Right ventricle myocardium inferior (tissue), 1 donor: Measurements from ENCODE around the gene ATP9B. TPM values are rescaled to one million over a fixed set of nuclear protein-coding genes. Genes with fewer than 3 reads are reported as not detected.

Experiments used
- ATAC-seq: fragments of 200-7000 bp; cut with Tn5 transposase; one replicate; pipeline ENCODE4 v1.9.1; 2020; ENCODE audit warnings: mild to moderate bottlenecking, moderate library complexity
- DNase-seq: peaks from one replicate; pipeline ENCODE4 v3.0.0; 2021; ENCODE audit errors: missing footprints
- intact Hi-C: fragments of 100-400 bp; cut with DNase I; formaldehyde crosslinking; loops from one replicate; pipeline ENCODE4 v1.11.0; 2022
- total RNA-seq: library from RNA; stranded (reverse); fragmentation: NEBNext Ultra II Directional; extraction: Animal tissue kit (Norgen Biotek cat#: 25700); gene quantifications from one replicate; pipeline ENCODE4 v1.2.1, GENCODE V29; 2021
- donor health status: DM: no; HTN: yes; CAD: no; lungs with severe emphysema.

ATP9B gene
- total RNA-seq, 1 donor from 2014 or later: 11.7 TPM

DNA sequence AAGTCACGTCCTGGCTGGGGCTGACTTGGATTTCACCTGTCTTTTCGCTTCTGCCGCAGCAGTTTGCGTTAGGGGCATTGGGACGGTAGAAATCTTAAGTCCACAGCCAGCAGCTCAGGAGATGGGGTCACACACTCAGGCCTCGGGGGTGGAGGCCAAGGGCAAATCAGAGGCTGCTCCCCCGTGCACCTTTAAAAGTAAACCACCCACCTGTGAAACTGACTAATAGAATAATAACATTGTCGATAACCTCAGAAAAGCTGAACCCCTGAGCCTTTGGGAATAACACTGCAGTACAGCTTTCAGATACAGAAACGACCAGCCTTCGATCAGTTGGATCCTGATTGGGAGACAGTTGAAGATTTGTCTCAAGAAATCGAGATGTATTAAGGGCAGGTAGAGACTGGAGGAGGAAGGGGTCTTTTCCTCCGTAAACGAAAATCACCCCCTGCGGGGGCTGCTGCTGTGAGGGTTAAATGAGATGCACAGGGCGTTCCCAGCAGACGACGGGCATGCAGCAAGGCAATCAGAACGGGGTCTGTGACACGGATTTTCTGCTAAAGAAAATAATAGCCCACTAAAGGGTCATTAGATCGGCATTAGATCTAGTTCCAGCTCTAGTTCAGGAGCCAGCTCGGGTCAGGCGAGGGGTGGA, 310.2 kb downstream of the ATP9B start:
- ATAC-seq (no peak), DNase-seq (peak; percentile 5)
- intact Hi-C loops: loop anchor here (1.0 kb wide), 1 partner anchor 149 kb away; no protein-coding TSS in a partner anchor

GRCh38 chr18:79379931-79380815, 311.0 kb downstream of the ATP9B start:
- ATAC-seq: no peak
- intact Hi-C loops: loop anchor here (1.0 kb wide), 1 partner anchor 148 kb away; no protein-coding TSS in a partner anchor
- peak; percentile 67 for DNase-seq

DNA sequence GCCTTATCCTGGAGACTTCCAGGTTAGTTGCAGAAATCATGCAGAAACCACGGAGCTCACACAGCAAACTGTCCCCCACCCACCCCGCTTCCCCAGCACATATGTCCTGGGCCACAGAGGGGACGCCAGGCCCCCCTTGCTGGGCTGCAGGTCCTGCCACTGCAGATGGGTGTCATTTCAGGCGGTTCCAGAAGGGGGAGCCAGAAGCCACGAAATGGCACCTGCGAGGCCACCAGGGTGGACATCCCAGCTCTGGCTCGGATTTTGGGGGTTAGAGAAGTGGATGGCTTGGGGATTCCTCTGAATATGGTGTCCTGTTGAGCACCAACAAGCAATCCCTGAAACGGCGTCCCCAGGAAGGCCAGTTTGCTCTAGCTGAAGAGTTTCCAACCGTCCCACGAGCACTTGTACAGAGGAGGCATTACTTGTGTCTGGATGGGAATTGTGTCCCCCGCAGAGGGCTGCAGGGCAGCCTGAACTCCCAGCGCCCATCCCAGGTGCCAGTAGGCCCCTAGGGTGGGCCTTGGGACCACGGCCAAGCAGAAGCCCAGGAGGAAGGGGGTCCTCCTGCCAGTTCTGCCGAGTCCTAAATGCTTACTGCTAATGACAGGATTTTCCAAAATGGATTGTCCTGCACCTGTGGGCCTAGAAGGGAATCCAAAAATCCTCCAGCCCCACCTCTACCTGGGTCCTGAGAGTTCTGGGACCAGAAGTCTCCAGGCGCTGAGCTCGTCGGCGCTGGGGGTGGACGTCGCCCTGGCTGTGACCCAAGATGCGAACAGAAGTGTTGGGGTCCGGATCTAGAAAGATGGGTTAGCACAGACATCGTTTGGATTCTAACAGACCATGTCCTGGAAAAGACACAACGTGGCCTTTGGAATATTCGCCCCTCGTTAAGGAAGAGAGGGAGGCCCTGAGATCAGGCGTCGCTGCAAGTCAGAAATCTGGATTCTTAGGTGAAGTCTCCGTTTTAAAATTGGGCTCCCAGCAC, 311.9 kb downstream of the ATP9B start:
- intact Hi-C loops: loop anchor here (1.0 kb wide), 1 partner anchor 263 kb away; no protein-coding TSS in a partner anchor

DNA sequence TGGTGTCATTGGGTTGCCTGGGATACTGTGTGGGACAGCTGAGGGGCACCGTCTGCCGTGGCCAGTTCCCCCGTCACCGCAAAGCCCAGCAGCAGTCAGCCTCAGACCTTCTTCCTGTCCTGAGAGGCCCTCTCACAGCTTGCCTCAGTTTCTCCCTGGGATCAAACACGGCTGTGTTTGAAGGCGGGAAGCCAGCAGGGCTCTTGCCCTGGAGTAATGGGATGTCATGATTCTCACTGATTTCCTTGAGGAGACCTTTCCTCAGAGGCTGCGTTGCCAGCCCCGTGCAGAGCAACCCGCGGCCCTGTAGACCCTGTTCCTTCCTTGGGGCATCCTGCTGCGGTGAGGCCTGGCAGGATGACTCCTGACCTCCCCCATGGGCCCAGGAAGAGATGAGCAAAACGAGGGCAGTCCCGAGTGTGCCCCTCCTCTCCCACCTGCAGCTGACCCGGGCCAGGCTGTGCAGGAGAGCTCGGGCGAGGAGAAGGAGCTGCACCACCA, 312.7 kb downstream of the ATP9B start:
- DNase-seq (peak; percentile 13), ATAC-seq (no peak)
- intact Hi-C loops: loop anchor here (1.0 kb wide), 1 partner anchor 262 kb away; no protein-coding TSS in a partner anchor

More for the DNA sequence above, 311.9 kb downstream of the ATP9B start:
- DNase-seq (peak; percentile 82), ATAC-seq (peak; percentile 24)

GRCh38 chr18:79382681-79383387, 313.6 kb downstream of the ATP9B start:
- DNase-seq (peak; percentile 73), ATAC-seq (no peak)
- intact Hi-C loops: no loop called here

DNA sequence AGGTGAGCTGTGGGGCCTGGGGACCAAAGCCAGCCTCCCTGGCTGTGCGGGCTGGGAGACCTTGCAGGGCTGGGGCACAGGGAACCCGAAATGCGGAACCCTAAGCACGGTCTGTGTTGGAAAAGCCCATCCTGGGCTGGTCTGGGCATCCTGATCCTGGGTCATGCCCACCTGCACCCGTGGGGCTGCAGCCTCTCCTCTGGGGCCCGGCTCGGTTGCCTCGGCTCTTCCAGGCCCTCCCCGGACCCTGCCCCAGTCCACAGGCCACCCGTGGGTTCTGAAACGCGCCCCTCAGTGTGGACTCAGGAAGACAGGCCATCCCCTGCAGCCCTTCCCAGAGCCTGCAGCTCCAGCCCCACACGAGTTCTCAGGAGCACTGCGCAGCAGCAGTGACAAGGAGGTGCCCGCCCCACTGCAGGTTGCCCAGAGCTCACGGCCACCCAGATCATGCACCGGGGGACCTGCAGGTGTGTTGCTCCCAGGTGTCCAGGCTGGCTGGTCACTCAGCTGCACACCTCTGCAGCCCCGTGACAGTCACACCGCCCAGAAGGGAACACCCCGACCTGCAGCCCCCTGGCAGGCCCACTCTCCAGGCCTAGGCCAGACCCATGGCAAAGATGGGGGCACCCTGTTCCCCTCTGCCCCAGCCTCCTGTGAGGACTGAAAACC, 314.3 kb downstream of the ATP9B start:
- intact Hi-C loops: no loop called here
- ATAC-seq: no peak
- peak; percentile 58 for DNase-seq

GRCh38 chr18:79384151-79384807, 315.1 kb downstream of the ATP9B start:
- DNase-seq (peak; percentile 64), ATAC-seq (no peak)
- intact Hi-C loops: no loop called here

DNA sequence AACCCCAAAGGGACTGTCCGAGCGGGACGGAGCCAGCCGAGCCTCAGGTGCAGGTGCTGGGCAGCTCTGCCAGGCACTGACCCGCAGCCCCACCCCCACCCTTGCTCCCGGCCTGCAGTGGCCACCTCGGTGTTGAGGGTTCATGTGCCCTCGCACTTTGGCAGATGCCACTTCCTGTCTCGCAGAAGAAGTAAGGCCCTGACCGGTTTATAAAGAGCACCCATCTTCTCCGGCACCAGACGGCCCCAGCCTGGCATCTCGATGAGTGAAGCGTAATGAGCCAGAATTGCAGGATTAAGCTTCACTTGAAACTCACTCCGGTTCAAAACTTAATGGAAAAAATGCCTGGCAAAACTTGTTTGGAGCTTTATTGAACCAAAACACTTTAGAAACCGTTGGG, 315.6 kb downstream of the ATP9B start:
- ATAC-seq: no peak
- DNase-seq: peak; percentile 43
- intact Hi-C loops: no loop called here

GRCh38 chr18:79385326-79385707, 316.1 kb downstream of the ATP9B start:
- DNase-seq (peak; percentile 11), ATAC-seq (no peak)
- intact Hi-C loops: no loop called here

DNA sequence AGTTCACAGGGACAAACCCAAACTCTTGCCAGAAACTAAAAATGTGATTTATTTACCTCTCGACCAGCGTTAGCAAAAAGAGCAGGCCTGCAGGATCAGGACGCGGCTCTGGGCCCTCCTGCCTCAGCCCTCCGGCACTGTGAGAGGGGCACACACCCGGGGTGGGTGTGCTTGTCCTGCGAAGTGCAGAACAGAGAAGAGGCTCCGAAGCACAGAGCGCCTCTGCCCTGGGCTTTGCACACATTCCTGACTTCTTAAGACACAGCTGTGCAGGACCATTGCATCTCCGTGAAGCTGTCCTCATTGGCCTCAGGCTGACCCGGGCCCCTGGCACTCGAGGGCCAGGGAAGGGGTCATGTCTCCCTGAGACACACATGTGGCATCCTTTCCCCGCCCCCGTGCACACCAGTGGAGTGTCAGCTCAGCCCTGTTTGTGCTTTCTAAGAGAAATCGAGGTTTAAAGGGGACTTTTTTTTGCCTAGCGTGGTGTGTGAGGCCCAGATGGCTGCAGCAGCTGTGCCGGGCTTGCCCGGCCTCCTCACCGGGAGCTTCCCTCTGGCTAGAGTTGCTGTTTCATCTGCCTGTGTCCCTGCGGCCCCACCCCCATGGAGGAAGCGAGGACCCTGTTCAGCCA, 316.6 kb downstream of the ATP9B start:
- peak; percentile 63 for DNase-seq

GRCh38 chr18:79386547-79386946, 317.4 kb downstream of the ATP9B start:
- no peak for ATAC-seq
- DNase-seq: no peak
- intact Hi-C loops: no loop called here

More for the DNA sequence above, 316.6 kb downstream of the ATP9B start:
- intact Hi-C loops: no loop called here
- ATAC-seq: no peak

DNA sequence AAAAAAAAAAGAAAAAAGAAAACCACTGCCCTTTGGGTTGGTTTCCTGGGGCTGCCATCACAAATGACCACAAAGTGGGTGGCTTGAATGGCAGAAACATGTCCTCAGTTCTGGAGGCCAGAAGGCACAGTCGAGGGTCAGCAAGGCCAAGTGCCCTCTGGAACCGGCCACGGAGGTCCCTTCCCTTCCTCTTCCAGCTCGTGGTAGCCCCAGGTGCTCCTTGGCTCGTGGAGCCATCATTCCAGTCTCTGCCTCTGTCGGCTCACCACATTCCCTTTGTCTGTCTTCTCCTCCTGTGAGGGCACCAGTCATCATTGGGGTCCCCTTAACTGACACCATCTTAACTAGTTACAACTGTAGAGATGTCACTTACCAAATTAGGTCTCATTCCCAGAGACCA, 318.0 kb downstream of the ATP9B start:
- DNase-seq: peak; percentile 26
- intact Hi-C loops: no loop called here
- ATAC-seq: no peak

- ATAC-seq (no peak), DNase-seq (peak; percentile 5)
- intact Hi-C loops: no loop called here
These were observed 318.4 kb downstream of the ATP9B start for GRCh38 chr18:79387615-79388014.

DNA sequence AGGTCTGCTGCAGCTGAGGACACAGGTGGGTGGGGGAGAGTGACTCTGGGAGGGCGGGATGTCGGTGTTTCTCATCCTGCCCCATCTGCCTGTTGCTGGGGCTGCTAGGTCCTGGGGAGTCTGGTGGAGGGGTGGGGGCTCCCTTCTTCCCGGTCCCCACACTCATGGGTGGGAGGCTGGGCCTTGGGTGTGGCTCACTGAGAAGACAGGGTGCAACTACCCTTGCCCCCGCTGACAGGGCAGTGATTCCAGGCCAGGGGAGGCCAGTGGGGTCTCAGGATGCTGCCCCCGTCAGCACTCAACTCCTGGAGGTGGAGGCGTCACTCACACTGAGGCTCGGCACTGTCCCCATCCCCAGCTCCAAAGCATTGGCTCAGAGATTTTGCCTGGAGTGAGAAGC, 318.8 kb downstream of the ATP9B start:
- no peak for ATAC-seq
- peak; percentile 16 for DNase-seq
- intact Hi-C loops: no loop called here

- no peak for DNase-seq
- no peak for ATAC-seq
- intact Hi-C loops: loop anchor here (5.0 kb wide), 1 partner anchor 322 kb away; the partner anchor contains the start of gene ATP9B
These were observed 320.5 kb downstream of the ATP9B start for GRCh38 chr18:79389689-79390088.

GRCh38 chr18:79392226-79392625, 323.0 kb downstream of the ATP9B start:
- ATAC-seq: no peak
- intact Hi-C loops: loop anchor here (2.0 to 5.0 kb wide), 3 partner anchors 67 to 325 kb away; partner anchors contain the start of gene ATP9B
- DNase-seq: peak; percentile 6
